Ishikawa (cell line): ENCODE results near the gene RCE1.

Experiments used
- CEBPB ChIP-seq: IDR thresholded peaks from 2 replicates; pipeline ENCODE4 v1.6.1; 2012
- CREB1 ChIP-seq: IDR thresholded peaks from 2 replicates; pipeline ENCODE4 v1.6.1; 2012; ENCODE audit warnings: low read depth
- EGR1 ChIP-seq: IDR thresholded peaks from 2 replicates; pipeline ENCODE4 v1.6.1; 2012
- EP300 ChIP-seq: IDR thresholded peaks from 2 replicates; pipeline ENCODE4 v1.6.1; 2012; ENCODE audit warnings: borderline replicate concordance
- FOXM1 ChIP-seq: IDR thresholded peaks from 2 replicates; pipeline ENCODE4 v1.6.1; 2012; ENCODE audit warnings: low read depth, borderline replicate concordance
- MAX ChIP-seq: IDR thresholded peaks from 2 replicates; pipeline ENCODE4 v1.6.1; 2012
- NFIC ChIP-seq: IDR thresholded peaks from 2 replicates; pipeline ENCODE4 v1.6.1; 2012
- RAD21 ChIP-seq: IDR thresholded peaks from 2 replicates; pipeline ENCODE4 v1.6.1; 2012; ENCODE audit warnings: low read depth
- TAF1 ChIP-seq: IDR thresholded peaks from 2 replicates; pipeline ENCODE4 v1.6.1; 2012; ENCODE audit warnings: low read depth, mild to moderate bottlenecking
- TCF12 ChIP-seq: IDR thresholded peaks from 2 replicates; pipeline ENCODE4 v1.6.1; 2012; ENCODE audit warnings: low read depth
- TEAD4 ChIP-seq: IDR thresholded peaks from 2 replicates; pipeline ENCODE4 v1.6.1; 2012
- USF1 ChIP-seq: IDR thresholded peaks from 2 replicates; pipeline ENCODE4 v1.6.1; 2012
- YY1 ChIP-seq: IDR thresholded peaks from 2 replicates; pipeline ENCODE4 v1.6.1; 2012; ENCODE audit warnings: low read depth
- ZBTB7A ChIP-seq: IDR thresholded peaks from 2 replicates; pipeline ENCODE4 v1.6.1; 2012; ENCODE audit warnings: low read depth
- TF ChIP-seq, protein P1 (sequence below): IDR thresholded peaks from 2 replicates; pipeline ENCODE4 v1.6.1; 2012; ENCODE audit warnings: low read depth, mild to moderate bottlenecking

RCE1 gene

DNA sequence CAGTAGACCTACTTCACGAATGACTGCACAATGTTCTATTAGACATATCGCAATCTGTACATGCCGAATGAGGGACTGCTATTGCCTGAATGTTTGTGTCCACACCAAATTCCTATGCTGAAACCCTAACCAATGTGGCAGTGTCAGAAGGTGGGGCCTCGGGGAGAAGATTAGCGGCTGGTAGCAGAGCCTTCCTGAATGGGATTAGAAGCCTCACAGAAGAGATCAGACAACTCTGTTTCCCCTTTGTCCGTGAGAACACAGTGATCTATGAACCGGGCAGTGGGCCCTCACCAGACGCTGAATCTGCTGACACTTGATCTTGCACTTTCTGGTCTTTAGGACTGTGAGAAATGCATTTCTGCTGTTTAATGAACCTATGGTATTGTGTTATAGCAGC lies 46.7 kb downstream of the RCE1 start:
- TF ChIP-seq EP300 (peak; percentile 76), TCF12 (peak; percentile 59; the same call in 1 of the 2 replicates), FOXM1 (no peak), EGR1 (no peak), ZBTB7A (no peak), CEBPB (no peak), TEAD4 (peak; percentile 69), CREB1 (no peak), NFIC (no peak), TAF1 (no peak), RAD21 (no peak), YY1 (no peak), MAX (no peak), USF1 (no peak)
- TF ChIP-seq, protein P1, sequence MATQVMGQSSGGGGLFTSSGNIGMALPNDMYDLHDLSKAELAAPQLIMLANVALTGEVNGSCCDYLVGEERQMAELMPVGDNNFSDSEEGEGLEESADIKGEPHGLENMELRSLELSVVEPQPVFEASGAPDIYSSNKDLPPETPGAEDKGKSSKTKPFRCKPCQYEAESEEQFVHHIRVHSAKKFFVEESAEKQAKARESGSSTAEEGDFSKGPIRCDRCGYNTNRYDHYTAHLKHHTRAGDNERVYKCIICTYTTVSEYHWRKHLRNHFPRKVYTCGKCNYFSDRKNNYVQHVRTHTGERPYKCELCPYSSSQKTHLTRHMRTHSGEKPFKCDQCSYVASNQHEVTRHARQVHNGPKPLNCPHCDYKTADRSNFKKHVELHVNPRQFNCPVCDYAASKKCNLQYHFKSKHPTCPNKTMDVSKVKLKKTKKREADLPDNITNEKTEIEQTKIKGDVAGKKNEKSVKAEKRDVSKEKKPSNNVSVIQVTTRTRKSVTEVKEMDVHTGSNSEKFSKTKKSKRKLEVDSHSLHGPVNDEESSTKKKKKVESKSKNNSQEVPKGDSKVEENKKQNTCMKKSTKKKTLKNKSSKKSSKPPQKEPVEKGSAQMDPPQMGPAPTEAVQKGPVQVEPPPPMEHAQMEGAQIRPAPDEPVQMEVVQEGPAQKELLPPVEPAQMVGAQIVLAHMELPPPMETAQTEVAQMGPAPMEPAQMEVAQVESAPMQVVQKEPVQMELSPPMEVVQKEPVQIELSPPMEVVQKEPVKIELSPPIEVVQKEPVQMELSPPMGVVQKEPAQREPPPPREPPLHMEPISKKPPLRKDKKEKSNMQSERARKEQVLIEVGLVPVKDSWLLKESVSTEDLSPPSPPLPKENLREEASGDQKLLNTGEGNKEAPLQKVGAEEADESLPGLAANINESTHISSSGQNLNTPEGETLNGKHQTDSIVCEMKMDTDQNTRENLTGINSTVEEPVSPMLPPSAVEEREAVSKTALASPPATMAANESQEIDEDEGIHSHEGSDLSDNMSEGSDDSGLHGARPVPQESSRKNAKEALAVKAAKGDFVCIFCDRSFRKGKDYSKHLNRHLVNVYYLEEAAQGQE: no peak

GRCh38 chr11:66891851-66892660 lies 48.8 kb downstream of the RCE1 start:
- peak; percentile 65 for TF ChIP-seq MAX
- TF ChIP-seq TEAD4: no peak
- TF ChIP-seq TCF12: peak; percentile 81
- peak; percentile 19; the same call in 1 of the 2 replicates for TF ChIP-seq NFIC
- no peak for TF ChIP-seq FOXM1

GRCh38 chr11:66892911-66893310 lies 49.7 kb downstream of the RCE1 start:
- no peak for TF ChIP-seq CEBPB
- no peak for TF ChIP-seq TEAD4
- no peak for TF ChIP-seq USF1
- TF ChIP-seq CREB1: no peak
- no peak for TF ChIP-seq RAD21
- TF ChIP-seq EGR1: no peak
- no peak for TF ChIP-seq TAF1
- TF ChIP-seq EP300: no peak
- TF ChIP-seq MAX: no peak
- TF ChIP-seq FOXM1: no peak
- TF ChIP-seq YY1: no peak
- TF ChIP-seq ZBTB7A: no peak
- TF ChIP-seq NFIC: no peak
- TF ChIP-seq, protein P1: no peak
- no peak for TF ChIP-seq TCF12

DNA sequence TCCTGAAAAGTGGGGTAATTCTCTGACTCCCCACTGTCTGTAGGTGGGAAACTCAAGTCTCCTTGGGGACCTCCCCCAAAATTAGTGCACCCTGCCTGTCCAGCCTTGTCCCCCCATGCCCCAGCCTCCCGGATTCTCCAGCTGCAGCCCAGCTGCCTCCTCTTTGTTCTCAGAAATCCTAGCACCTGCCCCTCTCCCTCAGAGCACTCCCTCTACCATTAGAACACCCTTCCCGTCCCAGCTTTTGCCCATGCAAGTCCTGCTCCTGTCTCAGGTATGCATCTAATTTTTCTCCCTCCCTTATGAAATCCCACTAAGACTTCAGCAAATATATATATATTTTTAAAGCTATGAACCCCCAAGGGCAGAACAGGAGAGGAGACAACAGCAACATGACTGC lies 50.9 kb downstream of the RCE1 start:
- TF ChIP-seq CREB1: no peak
- no peak for TF ChIP-seq CEBPB
- TF ChIP-seq, protein P1: no peak
- no peak for TF ChIP-seq MAX
- TF ChIP-seq NFIC: no peak
